ENCODE results near the gene CGNL1.

DNA sequence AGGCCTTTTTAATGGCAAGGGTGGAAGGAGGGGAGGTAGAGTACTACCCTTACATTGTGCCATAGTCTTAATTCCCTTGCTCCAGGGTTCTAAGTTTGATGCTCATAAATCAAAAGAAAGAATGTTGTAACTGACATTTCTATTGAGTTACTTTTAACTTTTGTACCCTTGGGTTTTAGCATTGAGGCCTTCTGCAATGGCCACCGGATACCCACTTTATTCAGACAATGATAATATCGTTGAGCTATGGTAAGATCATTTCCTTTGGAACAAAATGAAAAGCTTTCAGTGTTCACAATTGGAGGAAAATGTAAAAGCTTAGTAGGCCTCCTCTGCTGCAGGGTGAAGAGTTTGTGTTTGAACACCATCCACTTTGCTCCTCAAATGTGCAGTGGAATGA lies 16.8 kb downstream of the CGNL1 start:
- TF ChIP-seq EZH2 (IDR thresholded peaks at IDR 0.05; ENCODE audit: borderline replicate concordance, low read depth, low read length, severe bottlenecking) (no peak), CTCF (IDR thresholded peaks at IDR 0.05; ENCODE audit: borderline replicate concordance, extremely low read depth, low read length, poor library complexity, severe bottlenecking) (no peak)

Measured in DND-41 (cell line).